PFSK-1 (cell line): ENCODE results near the gene KCTD12.

Experiments used
- POLR2AphosphoS5 ChIP-seq: IDR thresholded peaks from 2 replicates; pipeline ENCODE4 v1.6.1; 2012; ENCODE audit warnings: low read depth, mild to moderate bottlenecking, control low read depth, low read length, moderate library complexity
- TAF1 ChIP-seq: IDR thresholded peaks from 2 replicates; pipeline ENCODE4 v1.6.1; 2012; ENCODE audit warnings: low read length, control low read depth, borderline replicate concordance; ENCODE audit not compliant: insufficient read depth

DNA sequence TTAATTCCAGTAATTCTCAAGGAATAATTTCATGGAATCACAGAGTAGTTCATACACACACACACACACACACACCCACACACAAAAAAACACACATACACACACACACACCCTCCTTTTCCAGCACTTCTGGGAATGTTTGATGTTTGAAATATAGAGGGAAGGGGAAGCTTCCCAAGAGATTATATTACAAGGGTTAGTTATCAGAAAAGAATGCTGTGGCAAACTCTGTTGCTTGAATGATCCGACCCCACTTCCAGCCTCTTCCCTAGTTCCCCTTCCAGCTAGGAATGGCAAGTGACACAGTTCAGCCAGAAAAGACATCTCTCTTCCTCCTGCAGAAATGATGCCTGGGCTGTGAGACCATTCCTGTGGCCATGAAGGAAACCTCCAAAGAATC lies 49.9 kb downstream of the KCTD12 start:
- TF ChIP-seq TAF1 (no peak), POLR2AphosphoS5 (no peak)
